ENCODE data around the gene TCF4.

TCF4 gene

DNA sequence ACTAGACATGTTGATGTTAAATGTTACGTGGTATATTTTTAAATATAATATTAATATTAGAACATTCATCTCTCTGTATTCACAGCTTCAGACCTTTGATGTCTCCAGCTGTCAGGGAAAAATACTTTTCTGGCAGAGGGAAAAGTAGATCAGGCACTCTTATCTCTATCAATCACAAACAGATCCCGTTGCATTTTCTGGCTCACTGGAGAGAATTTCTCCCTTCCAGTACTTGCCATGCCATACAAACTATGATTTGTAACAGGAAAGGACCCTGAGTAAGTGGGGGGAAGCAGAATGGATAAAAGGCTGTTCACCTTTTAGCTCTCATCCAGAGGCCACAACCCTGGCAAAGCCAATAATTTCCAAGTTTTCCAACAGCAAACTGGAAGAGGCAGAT is 158.0 kb downstream of the TCF4 start:
- no peak for DNase-seq

DNA sequence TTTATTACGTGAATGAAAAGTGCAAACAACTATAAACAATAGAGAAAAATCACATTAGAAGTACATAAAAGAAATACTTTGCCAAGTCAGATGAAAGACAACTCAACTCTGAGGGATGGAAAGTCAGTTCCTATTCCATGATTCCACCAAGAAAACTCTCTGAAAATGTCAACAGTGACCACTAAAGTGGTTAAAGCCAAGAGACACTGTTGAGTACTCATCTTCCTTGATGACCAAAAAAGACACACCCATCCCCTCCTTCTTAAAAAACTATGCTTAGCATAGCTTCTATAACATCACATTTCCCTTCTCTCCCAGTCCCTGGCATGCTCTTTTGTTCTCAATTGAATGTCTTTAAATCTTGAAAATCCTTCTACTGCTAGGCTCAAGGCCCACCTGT is 160.0 kb downstream of the TCF4 start:
- no peak for DNase-seq

DNA sequence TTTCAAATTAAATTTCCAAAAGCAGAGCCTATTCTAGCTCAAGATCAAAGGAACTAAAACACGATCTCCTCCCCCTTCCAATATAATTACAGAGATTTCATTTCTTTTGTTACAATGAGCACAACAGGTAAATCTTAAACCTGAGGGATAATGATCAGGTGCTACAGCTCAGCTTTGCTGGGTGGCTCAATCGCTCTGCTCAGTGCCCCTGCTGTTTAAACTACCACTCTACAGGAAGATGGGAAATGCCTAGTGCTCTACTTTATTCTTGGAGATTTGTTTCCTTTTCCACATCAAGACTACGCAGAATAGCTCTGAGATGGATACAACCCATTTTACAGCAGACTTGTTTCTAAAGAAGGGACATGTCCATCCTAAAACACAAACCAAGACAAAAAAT is 162.3 kb downstream of the TCF4 start:
- DNase-seq = no peak

DNA sequence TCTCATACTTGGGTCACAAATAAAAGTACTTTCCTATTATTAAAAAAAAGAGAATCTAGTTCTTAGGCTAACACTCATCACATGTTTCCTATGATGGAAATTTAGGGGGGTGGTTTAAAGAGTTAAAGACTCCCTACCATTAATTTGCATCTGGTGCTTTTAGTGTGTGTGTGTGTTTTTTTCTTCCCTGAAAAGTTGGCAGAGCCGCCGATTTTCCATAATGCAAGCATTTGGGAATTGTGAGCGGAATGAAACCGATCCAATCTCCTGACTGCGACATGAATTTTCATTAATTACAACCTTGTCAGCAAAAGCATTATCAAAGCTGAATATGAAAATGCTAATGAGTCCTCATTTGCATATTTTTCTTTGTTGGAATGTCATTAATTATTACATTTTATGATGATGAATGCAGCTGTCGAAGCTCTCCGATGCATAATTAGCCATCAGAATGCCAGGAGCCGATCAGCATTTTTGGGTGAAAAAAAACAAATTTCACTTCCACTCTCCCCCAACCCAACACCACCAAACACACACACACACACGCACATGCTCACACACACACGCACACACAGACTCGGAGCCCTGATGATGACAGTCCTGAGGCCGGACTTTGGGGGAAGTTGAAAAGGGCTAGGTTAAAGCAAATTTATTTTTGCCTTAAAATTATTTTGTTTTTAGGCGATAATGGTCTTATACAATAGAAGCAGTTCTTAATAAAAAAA is 165.4 kb downstream of the TCF4 start:
- DNase-seq = no peak

DNA sequence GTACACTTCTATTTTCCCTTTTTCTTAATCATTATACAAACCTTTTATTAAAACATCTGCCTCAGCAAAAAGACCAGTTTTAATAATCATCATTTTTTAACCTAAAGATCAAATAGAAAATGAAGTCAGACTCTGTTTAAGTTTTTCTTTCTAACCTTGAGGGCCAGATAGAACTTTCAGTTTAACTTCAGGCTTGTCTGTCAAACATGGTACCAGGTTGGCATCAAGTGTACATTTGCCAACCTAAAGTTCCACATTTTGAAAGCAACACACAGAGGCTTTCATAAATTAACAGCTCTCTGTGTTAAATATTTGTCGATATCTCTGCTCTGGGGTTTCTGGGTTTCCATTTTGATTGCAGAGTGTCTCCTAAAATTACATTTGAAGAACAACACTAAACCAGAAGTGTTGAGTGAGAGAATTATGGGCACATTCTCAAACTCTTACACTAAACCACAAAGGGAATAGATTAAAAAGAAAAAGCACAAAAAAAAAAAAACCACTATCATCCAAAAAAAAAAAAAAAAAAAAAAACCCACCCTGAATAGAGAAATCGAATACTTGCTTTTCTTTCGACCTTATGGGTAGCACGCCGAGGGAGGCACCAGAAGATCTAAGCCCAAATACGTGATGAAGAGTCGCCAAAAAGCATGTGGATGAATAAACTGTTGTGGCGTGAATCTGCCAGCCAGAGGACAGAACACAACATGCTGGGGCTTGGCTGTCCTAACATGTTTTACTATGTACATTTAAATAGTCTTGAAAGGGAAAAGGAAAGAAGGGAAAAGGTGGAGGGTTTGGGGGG is 166.2 kb downstream of the TCF4 start:
- no peak for DNase-seq

DNA sequence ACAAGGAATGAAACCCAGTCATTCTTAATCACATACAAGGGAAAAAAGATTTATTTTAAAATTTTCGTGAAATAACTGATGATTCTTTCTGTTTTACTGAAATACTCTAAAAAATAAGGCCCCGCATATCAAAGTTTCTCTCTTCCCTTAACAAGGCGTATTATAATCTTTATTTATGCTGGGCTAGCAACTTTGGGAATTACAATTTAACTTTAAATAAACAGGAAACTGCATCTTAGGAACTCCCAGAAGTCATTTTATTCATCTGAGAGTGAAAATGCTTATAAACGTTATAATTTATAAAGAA is 166.7 kb downstream of the TCF4 start:
- DNase-seq = no peak

DNA sequence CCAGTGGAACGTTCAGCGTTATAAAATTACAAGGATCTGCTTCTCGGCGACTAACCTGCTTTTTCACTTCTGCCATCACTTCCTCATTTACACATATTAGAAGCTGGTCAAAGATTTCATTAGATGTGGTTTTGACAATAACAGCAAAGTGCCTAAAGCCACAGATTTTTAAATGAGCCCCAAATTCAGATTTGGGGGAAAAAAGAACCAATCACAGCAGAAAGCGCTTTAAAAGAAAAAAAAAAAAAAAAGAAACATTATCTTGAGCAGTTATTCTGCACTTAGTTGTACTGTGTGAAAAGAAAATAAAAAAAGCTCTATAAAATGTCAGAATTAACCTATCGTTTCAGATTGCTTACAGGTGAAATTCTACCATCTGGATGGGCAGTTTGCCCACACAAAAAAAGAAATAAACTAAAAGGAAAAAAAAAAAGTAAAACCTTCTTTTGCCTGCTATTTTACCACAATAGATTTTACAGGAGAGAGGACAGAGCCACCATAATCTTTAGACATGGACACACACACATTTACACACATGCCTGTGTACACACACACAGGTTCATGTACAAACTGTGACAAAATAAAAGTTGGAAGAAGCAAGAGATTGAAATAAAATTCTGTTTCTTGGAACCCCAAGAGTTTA is 167.2 kb downstream of the TCF4 start:
- DNase-seq = no peak

DNA sequence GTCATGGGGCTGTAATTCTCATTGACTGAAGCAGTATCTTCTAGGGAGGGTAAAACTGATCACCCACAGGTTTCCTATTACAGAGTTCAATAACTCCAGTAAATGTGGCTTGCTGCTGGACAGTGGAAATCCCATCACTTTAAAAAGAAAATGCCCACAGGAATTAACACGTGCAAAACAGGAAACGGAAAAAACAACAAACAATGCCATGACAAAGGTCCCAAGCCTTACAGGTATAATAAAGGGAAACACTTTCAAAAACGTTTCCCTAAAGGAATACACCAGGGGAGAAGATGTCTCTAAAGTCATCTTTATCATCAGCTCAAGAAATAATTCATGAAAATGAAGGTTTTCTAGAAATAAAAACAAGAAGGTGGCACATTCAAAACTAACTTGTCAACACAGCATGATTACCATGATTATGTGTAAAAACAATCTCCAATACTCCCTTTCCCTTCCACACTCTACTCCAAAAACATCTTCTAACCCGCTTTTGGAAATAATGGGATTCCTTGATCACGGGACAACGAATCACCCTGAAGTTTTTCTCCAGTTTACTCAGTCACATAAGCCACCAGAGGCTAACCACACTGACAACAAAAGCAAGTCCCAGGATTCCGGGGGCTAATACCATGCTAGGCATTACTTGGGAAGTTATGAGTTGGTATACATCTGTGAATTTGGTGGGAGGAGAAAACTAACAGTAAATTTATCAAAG is 167.9 kb downstream of the TCF4 start:
- DNase-seq = no peak

DNA sequence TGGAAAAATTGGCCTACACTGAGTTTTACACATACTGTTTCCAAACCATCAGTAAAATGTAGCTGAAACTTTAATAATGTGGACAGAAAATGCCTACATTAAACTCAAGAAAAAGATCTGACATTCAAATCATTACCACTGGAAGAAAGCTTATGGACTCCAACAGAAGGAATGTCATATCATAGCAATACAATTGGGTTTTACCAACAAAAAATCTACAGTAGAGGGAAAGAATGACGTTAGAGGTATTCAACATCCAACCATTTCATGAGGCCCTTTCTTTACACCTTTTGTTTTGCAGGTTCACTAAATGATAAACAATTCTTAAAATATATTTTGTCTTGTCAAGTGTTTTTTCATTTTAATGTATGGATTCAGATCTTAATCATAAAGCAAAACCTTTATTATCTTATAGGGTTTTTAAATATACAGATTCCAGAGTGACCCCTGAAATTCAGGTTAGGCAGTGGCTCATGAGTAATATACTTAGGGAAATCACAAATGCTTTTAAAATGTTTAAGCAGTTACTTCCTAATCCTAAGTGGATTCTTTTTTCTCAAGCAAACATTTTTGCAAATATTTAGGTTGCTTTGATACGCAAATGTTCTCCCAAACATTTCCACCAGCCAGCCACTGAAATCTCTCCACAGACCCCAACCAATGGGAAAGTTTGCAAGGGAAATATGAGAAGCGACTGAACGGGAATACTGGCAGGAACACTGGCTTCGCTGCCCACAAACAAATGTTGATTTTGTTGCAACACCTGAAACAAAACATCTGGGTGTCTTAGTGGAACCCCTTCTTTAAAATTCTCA is 168.7 kb downstream of the TCF4 start:
- no peak for DNase-seq

DNA sequence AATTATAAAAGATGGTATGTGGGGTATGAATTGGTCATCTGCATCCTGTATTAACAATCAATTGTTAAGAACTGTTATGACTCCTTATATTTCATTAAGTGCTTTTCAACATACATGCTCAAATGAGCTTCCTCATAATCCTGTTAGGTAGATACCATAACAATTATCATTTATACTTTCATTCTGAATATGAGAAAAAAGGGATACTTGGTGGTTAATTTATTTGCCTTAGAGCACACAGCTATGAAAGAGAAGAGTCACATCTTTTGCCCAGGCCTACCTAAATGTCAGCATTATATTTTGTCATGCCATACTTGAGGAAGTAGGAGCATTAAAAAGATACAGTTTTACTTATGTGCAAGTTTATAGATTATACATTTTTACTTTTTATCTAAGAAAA is 169.6 kb downstream of the TCF4 start:
- DNase-seq = no peak

DNA sequence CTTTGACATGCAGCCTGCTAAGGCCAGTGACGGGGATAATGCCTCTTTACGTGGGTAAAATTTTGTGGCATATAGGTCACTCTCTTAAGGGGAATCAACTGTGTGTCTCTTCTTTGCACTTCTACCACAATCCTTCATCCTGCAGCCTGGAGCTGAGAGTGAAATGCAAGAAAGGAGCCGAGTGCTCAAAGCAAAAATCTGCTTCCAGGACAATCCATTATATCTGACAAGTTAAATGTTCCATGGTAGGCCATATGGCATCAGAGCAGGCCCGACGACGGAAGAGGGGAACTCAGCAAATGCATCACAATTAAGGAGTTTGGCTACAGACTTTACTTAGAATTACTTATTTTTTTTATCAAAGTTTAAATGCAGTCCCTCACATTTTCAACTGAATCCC is 171.2 kb downstream of the TCF4 start:
- DNase-seq = no peak

DNA sequence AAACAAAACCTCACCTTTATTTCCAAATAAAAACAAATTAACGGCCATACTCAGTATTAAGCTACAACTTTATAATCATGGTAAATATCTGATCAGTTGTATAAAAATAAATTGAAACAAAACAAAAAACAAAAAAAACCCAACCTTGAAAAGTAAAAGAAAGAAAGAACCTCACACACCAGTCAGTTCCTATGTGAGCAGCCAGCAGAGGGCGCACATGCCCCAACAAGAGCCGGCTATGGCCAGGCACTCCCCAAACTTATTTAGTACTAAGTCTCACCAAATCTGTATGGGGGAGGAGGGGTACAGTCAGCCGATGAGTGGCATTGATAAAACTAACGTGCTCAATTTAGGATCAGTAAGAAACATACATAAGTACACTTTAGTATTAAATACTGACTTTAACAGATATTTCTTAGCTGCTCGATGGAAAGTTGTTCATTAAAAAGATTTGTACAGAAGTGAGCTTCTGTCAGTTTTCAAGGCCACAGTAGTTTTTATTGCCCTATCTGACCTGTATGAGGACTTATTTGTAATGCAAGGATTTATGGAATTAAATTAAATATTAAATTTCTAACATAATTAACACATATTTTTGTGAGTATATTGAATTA is 172.6 kb downstream of the TCF4 start:
- DNase-seq = peak; percentile 78

DNA sequence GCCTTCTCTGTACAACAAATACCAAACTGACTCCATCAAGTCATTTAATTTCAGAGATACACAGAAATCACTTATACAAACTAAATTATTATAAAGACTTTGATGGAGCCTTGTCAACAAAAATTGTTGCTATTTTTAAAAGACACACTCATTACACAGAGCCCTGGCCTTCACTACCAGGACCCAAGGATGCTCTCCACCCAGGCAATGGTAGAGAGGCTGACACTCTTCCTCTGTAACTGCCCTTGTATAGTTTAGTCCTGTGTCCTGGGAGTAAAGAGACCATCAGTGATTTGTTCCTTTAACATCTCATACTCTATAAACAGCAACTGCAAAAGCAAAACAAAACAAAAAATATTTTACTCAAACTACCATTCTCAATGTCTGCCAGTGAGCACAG is 173.5 kb downstream of the TCF4 start:
- DNase-seq = no peak

DNA sequence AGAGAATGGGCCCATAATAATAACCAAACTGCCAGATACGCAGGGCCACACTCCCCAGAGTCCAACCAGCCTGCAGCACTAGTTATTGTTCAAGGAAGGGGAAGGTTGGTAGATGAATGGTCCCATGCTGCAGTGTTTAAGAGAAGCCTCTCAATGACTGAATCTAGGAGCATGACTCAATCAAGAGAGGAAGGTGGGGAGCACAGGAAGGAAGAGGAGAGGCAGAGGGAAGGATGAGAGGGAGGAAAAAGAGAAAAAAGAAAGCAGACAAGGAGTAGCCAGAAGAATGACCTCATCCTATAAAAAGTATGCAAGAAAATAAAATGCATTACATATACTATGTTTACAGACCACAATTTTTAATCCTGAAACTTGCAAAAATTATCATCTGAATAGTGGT is 174.5 kb downstream of the TCF4 start:
- no peak for DNase-seq

DNA sequence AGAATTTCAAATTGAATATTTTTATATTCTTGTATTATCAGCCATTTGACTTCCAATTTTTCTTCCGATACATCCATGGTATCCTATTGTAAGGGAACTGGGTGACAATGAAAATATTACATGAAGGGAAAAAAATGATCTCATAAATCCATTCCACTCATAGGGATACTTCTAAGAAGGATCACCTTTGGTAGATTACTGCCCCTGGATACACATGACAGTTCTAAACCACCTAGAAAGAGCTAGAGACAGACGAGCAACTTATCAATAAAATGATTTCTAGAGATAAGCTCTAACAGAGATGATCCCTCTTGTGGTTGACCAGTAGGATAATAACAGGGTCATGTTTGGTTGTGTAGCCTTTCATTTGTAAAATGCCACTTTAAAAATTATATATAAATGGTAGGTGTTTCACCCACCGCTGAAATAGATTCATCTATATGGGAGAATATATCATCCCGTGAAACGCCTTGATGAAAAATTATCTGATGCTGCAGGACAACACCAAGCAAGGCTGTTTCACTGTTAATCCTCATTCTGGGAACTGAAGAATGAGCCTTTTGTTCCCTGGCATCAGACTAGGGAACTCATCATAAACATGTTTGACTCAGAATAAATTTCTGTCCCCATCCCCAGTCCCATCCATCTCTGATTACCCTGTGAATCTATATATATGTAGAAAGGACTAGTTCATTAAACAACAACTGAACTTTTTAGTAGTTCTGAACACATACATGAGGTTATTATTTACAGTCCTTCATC is 180.0 kb downstream of the TCF4 start:
- DNase-seq = no peak

DNA sequence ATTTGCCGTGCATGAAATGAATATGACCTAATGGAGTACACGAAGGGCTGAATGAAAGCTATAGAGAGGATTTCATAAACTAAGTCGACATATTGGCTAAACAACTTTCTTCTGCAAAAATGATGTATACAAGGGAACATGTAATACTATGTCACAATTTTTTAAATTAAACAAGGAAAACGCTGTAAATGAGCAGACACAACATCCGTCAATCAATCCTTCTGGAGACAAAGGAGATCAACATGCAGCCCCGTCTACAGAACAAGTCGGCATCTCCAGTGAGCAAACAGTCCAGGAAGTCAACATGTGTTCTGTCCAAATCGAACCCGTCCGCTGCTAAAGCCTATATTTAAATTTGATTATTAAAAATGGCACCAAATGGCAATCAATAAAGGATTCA is 180.8 kb downstream of the TCF4 start:
- DNase-seq = peak; percentile 45

DNA sequence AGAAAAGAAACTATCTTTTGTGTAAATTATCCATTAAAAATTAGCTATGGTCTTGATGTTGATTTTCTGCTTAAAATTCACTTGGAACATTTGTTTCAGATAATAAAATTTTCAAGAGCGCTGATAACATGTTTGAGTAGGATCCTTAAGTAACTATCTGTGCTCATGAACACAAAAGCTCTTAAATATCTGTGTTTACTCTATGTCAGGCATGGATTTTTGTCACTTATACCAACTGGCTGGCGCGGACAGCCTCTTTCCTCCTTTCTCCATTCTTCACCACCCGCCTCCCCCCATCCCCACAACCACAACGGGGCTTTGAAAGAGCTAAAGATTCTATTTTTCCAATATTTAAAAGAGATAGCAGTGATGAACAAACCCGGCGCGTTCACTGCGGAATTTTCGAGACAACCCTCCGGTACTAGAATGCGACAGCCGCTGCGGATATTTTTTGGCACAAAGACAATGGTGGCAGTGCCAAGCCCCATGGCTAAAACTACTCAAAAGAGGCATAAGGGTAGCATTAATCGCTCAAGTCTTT is 181.5 kb downstream of the TCF4 start:
- DNase-seq = peak; percentile 74

DNA sequence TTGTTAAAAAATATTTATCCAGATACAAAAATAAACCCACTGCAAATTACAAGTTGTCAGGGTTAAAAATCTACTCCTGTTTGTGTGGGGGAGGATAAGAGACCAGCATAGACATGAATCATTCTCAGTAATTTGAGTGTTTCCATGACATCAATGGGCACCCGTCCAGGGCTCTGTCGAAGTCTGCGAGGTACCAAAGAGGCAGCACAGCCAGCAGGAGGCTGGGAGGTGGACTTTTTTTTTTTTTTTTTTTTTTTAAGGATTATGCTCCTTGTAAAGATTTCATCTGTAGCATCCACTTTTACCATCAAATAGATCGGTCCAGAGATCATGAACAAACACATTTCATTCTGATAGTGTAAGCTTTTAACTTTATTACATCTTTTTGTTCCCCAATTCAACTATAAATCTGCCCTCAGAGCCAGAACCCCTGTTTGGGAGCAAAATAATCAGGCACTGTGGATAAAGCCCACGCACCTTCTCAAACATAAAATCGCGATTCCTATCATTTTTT is 182.0 kb downstream of the TCF4 start:
- peak; percentile 69 for DNase-seq

DNA sequence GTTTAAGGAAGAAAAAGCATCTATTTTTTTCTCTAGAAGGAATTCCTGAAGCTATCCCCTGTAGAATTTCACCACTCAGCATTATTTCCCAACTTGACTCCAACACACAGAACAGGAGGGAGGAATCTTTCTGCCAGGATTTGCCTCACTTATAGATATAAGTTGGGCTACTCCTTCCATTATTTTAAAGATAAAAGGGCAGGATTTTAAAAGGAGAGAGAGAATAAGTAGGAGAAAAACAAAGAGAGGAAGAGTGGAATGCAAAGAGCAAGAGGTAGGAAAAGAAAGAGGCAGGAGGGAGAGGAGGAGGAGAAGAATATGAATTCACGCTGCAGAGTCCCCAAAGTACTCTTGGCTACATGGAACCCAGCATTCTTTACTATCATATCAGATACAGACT is 182.5 kb downstream of the TCF4 start:
- no peak for DNase-seq

DNA sequence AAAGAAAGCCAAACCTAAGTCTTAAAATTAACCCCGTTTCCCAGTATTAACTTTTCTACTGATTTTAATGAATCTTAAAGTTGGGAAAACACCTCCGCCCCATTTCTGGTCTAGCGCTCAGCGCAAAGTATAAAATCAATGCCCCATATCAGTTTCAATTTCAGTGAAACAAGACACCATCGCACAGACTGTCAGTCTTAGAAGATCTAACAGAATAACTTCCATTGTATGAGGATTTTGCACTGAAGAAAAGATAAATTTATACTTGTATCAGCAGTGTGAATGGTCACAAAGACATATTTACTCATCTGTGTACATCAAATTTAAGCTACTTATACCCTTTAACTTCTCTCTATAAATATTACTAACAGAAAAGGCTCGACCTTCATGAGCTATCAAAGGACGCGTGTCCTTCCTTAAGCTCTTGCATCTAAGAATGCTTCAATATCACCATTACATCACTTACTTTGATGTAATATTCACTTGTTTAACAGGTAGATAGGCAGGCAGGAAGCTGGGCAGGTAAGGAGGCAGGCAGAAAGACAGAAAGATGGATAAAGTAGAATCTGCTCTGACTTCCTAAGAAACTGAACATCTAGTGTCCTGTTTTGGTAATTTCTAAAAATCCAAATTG is 183.0 kb downstream of the TCF4 start:
- DNase-seq = no peak

Measured in NCI-H510A treated with DMSO at 0.1 percent for 48 hours (cell line).